HG02885 (cell line): ENCODE measurements around the gene KATNB1.

Experiments
- ATAC-seq: cut with Tn5 transposase; IDR thresholded peaks from one replicate; pipeline ENCODE4 v1.9.1; 2021; ENCODE audit warnings: mild to moderate bottlenecking; ENCODE audit not compliant: unreplicated experiment, poor library complexity

The KATNB1 gene

GRCh38 chr16:57754354-57755060 lies 18.9 kb downstream of the KATNB1 start:
- no peak for ATAC-seq

GRCh38 chr16:57755061-57755684 lies 19.6 kb downstream of the KATNB1 start:
- ATAC-seq = no peak

- ATAC-seq = no peak
These were observed 20.3 kb downstream of the KATNB1 start for GRCh38 chr16:57755726-57756423.

GRCh38 chr16:57756424-57757325 lies 21.1 kb downstream of the KATNB1 start:
- ATAC-seq = no peak

DNA sequence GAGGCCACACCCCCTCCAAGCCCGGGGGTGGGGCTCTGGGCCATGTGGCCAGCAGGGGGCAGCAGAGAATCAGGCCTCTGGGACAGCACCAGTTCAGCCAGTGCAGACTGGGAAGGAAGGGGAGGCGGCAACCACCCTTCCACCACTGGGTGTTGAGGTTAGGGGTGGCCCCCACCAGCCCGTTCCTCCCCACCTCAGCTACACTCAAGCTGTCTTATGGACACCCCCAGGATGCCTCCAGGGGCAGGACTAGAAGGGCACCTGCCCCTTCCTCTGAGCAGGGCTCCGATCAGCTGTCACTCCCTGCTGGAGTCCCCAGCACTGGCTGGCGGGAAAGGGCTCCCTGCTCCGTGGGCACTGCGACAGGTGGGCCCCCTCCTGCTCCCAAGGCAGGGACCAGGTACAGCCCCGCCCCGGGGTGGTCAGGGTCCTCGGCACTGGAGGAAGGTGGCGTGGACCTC lies 21.8 kb downstream of the KATNB1 start:
- peak; percentile 92 for ATAC-seq

GRCh38 chr16:57757883-57758282 lies 22.3 kb downstream of the KATNB1 start:
- no peak for ATAC-seq

GRCh38 chr16:57758331-57759117 lies 23.0 kb downstream of the KATNB1 start:
- ATAC-seq = no peak

DNA sequence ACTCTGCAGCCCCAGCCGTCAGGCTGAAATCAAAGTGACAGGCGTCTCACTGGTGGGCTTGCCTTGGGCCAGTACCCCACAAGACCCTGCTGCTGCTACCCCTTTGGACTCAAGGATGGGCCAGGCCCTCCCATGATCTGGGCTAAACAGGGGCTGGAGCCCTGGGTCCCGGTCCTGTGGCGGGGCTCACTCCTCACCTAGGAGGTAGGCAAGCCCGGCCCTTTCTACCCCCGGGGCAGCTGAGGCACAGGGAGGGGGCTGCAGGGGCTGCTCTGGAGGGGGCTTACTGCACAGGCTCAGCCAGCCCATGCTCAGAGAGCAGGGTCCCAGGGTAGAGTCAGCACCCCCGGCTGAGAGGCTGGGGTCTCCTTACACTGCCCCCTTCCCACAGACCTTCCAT lies 23.6 kb downstream of the KATNB1 start:
- ATAC-seq = no peak

DNA sequence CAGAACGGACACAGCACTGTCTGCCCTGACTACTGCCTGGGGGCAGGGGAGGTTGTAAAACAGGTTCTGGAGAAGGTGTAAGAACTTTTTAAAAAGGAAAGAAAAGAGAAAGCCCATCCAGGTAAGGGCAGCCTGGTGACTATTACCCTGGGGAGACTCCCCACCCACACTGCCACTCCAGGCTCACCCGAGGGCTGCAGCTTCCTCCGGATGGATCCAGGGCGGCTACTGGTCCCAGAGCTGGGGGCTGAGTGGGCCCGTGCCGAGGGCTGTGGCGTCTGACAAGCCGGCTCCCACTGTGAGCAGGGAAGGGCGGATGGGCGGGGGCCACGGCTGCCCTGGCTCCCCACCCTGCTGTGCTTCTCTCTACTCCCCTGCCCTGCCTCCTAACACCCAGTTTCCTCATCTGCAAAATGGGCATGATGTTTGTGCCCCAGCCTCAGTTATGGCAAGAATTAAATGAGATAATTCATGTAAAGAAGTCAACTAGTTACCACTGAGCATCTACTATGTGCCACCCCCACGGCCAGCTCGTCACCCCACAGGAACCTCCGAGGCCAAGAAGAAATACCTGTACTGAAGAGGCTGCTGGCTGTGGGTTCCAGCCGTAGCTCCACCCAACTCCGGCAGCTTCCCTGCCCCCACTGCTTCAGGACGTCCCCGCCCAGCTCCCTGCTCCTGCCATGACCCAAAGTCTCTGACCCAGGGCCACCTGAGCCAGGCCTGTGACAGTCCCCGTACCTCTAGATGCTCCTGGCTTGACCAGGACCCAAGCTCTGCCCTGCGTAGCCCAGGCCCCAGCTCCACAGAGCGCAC lies 24.2 kb downstream of the KATNB1 start:
- ATAC-seq = no peak

GRCh38 chr16:57760357-57761160 lies 25.0 kb downstream of the KATNB1 start:
- ATAC-seq = no peak

DNA sequence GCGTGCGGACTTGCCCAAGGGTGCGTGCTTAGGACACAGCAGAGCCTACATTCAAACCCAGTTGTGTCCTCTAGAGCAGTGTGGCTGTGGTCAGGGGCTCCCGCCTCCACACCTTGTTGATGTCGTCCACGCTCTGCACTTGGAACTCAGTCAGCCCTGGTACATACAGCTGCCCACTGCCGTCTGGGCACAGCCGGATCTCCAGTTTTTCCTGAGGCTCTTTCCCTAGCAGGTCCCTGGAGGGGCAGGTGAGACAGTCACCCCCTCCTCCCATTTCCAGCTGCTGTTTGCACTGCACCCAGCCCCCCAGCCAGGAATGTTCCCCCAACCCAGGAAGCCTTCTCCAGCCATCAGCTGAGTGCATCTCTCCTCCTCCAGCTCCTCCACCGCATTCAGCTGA lies 25.7 kb downstream of the KATNB1 start:
- no peak for ATAC-seq

DNA sequence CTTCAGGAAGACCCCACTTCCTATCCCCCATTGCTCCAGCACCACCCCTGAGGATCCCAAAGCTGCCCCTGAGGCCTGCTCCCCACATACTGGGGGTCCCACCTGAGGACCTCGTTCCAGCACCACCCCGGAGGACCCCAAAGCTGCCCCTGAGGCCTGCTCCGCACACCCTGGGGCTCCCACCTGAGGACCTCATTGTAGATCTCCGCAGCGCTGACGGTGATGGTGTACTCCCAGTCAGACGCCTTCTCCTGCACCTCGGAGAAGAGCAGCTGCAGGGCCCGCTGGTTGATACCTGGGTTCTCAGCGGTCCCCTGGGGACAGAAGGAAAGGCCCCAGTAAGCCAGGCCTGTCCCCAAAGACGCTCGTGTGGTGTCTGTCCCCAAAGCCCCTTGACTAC lies 26.4 kb downstream of the KATNB1 start:
- no peak for ATAC-seq

DNA sequence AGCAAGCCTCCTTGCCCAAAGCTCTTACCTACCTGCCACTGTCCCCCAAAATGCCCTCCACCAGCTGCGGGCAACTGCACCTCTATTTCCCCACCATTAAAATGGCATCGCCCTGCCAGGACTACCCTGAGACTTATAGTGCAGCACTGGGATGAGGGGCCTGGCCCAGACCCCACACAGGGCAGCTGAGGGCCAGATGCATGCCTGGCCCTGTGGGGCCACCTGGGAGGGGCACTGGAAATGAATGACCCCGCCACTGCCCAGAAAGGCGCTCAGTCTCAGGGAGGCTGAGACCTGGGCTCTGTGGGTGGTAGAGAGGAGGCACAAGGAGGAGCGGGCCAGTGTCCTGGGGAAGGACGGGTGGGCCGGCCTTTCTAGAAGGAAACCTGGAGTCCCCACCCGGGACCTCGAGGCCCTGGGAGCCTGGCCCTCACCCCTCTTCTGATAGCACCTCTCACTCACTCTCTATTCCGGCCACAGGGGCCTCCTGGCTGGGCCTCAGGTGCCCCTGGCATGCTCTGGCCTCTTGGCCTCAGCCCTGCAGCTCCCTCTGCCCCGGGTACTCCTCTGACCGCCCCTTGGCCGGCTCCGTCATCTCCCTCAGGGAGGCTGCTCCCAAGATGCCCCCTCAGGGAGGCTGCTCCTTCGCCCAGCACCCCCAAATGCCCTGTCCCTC lies 26.9 kb downstream of the KATNB1 start:
- ATAC-seq = no peak

DNA sequence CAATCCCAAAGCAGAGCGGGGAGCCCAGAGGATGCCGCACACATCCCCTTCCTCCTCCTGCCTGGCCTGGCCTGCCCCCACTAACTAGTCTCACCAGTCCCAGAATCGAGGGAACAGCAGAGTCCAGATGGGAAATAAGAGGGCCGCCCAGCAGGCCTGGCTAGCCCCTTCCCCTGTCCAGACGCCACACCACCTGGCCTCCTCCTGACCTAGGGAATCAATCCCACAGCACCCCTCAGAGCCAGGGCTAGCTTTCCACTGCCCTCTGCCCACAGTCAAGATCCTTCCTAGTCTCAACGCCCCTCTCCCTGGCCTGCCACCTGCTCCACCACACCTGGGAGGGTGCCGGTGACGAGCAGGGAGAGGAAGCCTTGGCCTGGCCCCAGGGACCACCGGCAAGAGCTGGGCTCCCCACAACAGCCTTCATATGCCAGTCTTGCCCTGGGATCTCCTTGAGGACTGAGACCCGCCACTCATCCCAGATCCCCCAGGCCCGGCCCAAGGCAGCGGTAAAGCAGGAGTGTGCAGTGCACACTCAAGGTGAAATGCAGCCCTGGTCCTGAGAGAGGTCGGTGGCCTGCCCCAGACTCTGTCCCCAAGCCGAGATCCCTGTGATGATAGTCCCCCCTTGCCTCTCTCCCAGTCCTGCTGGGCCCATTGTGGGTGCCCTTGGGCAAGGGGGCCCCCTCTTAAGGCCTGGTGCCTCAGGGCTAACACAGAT lies 27.9 kb downstream of the KATNB1 start:
- ATAC-seq = no peak

- no peak for ATAC-seq
These were observed 28.4 kb downstream of the KATNB1 start for GRCh38 chr16:57764006-57764340.

GRCh38 chr16:57764341-57765159 lies 29.0 kb downstream of the KATNB1 start:
- peak; percentile 56 for ATAC-seq
